Measurements from ENCODE around the gene REEP5.

DNA sequence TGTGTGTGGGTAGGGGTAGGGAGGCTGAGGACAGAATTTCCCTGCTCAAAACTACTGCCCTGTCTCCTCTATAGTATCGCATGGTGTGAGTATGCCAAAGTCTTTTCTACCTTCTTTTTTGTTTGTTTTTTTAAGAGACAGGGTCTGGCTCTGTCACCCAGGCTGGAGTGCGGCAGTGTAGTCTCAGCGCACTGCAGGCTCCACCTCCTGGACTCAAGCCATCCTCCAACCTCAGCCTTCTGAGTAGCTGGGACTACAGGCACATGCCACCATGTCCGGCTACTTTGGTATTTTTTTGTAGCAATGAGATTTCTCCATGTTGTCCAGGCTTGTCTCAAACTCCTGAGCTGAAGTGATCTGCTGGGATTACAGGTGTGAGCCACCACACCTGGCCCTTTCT, 58.5 kb downstream of the REEP5 start:
- TF ChIP-seq, protein P1, sequence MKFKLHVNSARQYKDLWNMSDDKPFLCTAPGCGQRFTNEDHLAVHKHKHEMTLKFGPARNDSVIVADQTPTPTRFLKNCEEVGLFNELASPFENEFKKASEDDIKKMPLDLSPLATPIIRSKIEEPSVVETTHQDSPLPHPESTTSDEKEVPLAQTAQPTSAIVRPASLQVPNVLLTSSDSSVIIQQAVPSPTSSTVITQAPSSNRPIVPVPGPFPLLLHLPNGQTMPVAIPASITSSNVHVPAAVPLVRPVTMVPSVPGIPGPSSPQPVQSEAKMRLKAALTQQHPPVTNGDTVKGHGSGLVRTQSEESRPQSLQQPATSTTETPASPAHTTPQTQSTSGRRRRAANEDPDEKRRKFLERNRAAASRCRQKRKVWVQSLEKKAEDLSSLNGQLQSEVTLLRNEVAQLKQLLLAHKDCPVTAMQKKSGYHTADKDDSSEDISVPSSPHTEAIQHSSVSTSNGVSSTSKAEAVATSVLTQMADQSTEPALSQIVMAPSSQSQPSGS (IDR thresholded peaks at IDR 0.05; ENCODE audit: low read length), result no peak
- TF ChIP-seq, protein P2, sequence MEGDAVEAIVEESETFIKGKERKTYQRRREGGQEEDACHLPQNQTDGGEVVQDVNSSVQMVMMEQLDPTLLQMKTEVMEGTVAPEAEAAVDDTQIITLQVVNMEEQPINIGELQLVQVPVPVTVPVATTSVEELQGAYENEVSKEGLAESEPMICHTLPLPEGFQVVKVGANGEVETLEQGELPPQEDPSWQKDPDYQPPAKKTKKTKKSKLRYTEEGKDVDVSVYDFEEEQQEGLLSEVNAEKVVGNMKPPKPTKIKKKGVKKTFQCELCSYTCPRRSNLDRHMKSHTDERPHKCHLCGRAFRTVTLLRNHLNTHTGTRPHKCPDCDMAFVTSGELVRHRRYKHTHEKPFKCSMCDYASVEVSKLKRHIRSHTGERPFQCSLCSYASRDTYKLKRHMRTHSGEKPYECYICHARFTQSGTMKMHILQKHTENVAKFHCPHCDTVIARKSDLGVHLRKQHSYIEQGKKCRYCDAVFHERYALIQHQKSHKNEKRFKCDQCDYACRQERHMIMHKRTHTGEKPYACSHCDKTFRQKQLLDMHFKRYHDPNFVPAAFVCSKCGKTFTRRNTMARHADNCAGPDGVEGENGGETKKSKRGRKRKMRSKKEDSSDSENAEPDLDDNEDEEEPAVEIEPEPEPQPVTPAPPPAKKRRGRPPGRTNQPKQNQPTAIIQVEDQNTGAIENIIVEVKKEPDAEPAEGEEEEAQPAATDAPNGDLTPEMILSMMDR (IDR thresholded peaks at IDR 0.05; ENCODE audit: control extremely low read depth in 1 of 3, insufficient read depth in 1 of 3, low read depth in 1 of 3, low read length in 3 of 3), result no peak
- no peak for TF ChIP-seq SIN3A (conservative IDR thresholded peaks at IDR 0.05 in 1 of 2, IDR thresholded peaks at IDR 0.05 in 1 of 2; ENCODE audit: low read depth in 1 of 2, low read length in 2 of 2)
- TF ChIP-seq POLR2A (IDR thresholded peaks at IDR 0.05; ENCODE audit: control extremely low read depth in 1 of 2, low read depth in 2 of 2, low read length in 2 of 2), result no peak
